ENCODE data around the gene KBTBD3.

DNA sequence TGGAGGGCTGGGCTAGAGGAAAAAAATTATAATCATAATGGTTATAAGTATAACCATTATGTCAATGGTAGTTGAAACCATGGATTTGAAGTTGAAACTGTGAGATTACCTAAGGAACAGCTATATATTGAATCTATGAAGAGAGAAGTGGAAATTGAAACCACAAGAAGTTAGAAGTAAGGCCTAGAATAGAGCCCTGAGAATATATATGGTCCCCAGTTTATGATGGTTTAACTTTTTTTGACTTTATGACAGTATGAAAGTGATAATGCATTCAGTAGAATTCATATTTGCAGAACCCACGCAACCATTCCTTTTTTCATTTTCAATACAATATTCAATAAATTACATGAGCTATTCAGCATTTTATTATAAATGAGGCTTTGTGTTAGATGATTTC, 15.3 kb upstream of the KBTBD3 start:
- TF ChIP-seq CTCF (IDR thresholded peaks at IDR 0.05; ENCODE audit: low read length), result no peak
- TF ChIP-seq EZH2 (IDR thresholded peaks at IDR 0.05; ENCODE audit: borderline replicate concordance, low read length), result no peak

Measured in OCI-LY1 (cell line).